RWPE2 (cell line): ENCODE results near the gene XCL1.
A peak's percentile ranks its signal among the peaks of the same experiment; 100 is the strongest.

Experiments used
- ATAC-seq: fragments of 200-7000 bp; cut with Tn5 transposase; 3 replicates; pipeline ENCODE4 v1.9.1; 2021; ENCODE audit warnings: low read depth
- DNase-seq: peaks from one replicate; pipeline ENCODE4 v3.0.0-alpha.2; 2020; ENCODE audit warnings: low spot score
- H3K27ac ChIP-seq: fragments of 450-650 bp; 2 replicates; pipeline ENCODE4 v1.5.1; 2017; ENCODE audit warnings: mild to moderate bottlenecking; ENCODE audit not compliant: poor library complexity, severe bottlenecking
- H3K27me3 ChIP-seq: fragments of 250-450 bp; sonication (Bioruptor Pico); 2 replicates; pipeline ENCODE4 v1.5.1; 2021; ENCODE audit warnings: mild to moderate bottlenecking, moderate library complexity; ENCODE audit not compliant: insufficient read depth, poor library complexity, severe bottlenecking
- H3K36me3 ChIP-seq: fragments of 250-450 bp; sonication (Bioruptor Pico); 2 replicates; pipeline ENCODE4 v1.5.1; 2020; ENCODE audit warnings: low read depth, mild to moderate bottlenecking, moderate library complexity
- H3K4me1 ChIP-seq: fragments of 250-450 bp; sonication (Bioruptor Pico); 2 replicates; pipeline ENCODE4 v1.5.1; 2021; ENCODE audit warnings: mild to moderate bottlenecking, moderate library complexity; ENCODE audit not compliant: insufficient read depth, poor library complexity, severe bottlenecking
- H3K4me3 ChIP-seq: fragments of 250-450 bp; sonication (Bioruptor Pico); 2 replicates; pipeline ENCODE4 v1.5.1; 2021; ENCODE audit warnings: mild to moderate bottlenecking, moderate library complexity; ENCODE audit not compliant: severe bottlenecking
- H3K9me3 ChIP-seq: fragments of 250-450 bp; sonication (Bioruptor Pico); 2 replicates; pipeline ENCODE4 v1.5.1; 2021; ENCODE audit warnings: mild to moderate bottlenecking, moderate library complexity; ENCODE audit not compliant: severe bottlenecking
- CTCF ChIP-seq: fragments of 450-650 bp; IDR thresholded peaks from one replicate; pipeline ENCODE4 v1.5.1; 2017; ENCODE audit warnings: mild to moderate bottlenecking, moderate library complexity; ENCODE audit not compliant: poor library complexity, severe bottlenecking

XCL1 gene

GRCh38 chr1:168598892-168599291, 22.5 kb downstream of the XCL1 start:
- Histone ChIP-seq H3K9me3 (no peaks in the 10 kb centered on the region), H3K27me3 (no peaks in the 10 kb centered on the region), H3K4me1 (no peaks in the 10 kb centered on the region), H3K4me3 (no peak overlapping the region), H3K36me3 (no peaks in the 10 kb centered on the region), H3K27ac (no peak overlapping the region)
- DNase-seq: no peak
- peak; percentile 27; the same call in 1 of the 3 replicates for ATAC-seq
- TF ChIP-seq CTCF: no peak

- Histone ChIP-seq H3K9me3 (no peaks in the 10 kb centered on the region), H3K27me3 (no peaks in the 10 kb centered on the region), H3K4me1 (no peaks in the 10 kb centered on the region), H3K27ac (no peak overlapping the region), H3K36me3 (no peaks in the 10 kb centered on the region), H3K4me3 (no peak overlapping the region)
- no peak for TF ChIP-seq CTCF
- no peak; the same call in 2 of the 3 replicates for ATAC-seq
- no peak for DNase-seq
Measured at GRCh38 chr1:168599641-168600040, 23.2 kb downstream of the XCL1 start.

GRCh38 chr1:168601051-168601450, 24.6 kb downstream of the XCL1 start:
- H3K36me3 ChIP-seq: no peaks in the 10 kb centered on the region
- no peaks in the 10 kb centered on the region for H3K9me3 ChIP-seq
- TF ChIP-seq CTCF: no peak
- H3K4me1 ChIP-seq: no peaks in the 10 kb centered on the region
- H3K27ac ChIP-seq: no peak overlapping the region
- no peak overlapping the region for H3K4me3 ChIP-seq
- no peak for DNase-seq
- ATAC-seq: no peak
- H3K27me3 ChIP-seq: no peaks in the 10 kb centered on the region

- DNase-seq (no peak), ATAC-seq (peak; percentile 83)
- no peaks in the 10 kb centered on the region for H3K36me3 ChIP-seq
Measured at GRCh38 chr1:168603501-168604110, 27.2 kb downstream of the XCL1 start.

More at GRCh38 chr1:168603501-168604110, 27.2 kb downstream of the XCL1 start:
- H3K4me3 ChIP-seq: no peak overlapping the region
- no peaks in the 10 kb centered on the region for H3K9me3 ChIP-seq
- peak; percentile 65 for TF ChIP-seq CTCF
- no peaks in the 10 kb centered on the region for H3K27me3 ChIP-seq
- no peak overlapping the region for H3K27ac ChIP-seq
- peaks cover 2% of the 10 kb centered on the region for H3K4me1 ChIP-seq
